HG02840 (cell line): ENCODE results near the gene EXOG.
A peak's percentile ranks its signal among the peaks of the same experiment; 100 is the strongest.

ENCODE experiments used
- ATAC-seq: cut with Tn5 transposase; IDR thresholded peaks from one replicate; pipeline ENCODE4 v1.9.1; 2021; ENCODE audit warnings: mild to moderate bottlenecking, moderate library complexity, moderate number of reproducible peaks; ENCODE audit not compliant: unreplicated experiment, low FRiP score

Gene EXOG, protein sequence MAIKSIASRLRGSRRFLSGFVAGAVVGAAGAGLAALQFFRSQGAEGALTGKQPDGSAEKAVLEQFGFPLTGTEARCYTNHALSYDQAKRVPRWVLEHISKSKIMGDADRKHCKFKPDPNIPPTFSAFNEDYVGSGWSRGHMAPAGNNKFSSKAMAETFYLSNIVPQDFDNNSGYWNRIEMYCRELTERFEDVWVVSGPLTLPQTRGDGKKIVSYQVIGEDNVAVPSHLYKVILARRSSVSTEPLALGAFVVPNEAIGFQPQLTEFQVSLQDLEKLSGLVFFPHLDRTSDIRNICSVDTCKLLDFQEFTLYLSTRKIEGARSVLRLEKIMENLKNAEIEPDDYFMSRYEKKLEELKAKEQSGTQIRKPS

DNA sequence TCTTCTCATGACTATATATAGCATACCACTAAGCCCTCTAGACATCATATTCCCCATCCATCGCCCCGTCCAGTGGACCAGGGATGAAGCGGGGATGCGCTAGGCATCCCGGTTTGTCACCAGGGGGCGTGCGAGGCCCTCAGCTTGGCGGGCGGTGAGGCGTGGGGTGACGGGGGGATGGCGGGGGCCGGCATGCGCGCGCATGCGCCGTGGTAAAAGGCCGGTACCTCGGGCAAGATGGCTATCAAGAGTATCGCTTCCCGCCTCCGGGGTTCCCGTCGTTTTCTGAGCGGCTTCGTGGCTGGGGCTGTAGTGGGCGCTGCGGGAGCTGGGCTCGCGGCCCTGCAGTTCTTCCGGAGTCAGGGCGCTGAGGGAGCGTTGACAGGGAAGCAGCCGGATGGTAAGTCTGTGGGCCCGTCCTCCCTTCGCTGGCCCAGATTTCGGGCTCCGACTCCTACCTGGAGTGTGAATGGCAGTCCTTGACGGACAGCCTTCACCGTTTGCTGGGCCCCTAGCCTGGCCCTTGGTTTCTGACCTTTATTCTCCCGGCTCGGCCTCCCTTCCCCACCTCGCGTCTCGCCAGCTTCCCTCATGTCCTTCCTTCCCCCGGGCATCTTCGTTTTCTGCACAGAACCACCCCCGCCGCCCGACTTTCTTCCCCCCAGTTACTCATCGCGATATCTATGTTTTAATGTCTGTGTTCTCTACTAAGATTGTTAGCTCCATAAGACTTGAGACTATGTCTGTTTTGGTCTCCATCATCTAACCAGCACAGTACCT is at the start of gene EXOG:
Gene EXOG, plus strand, starts transcription at position 210 of the 780 bp plus-strand sequence. Its CDS starts 28 bp downstream, at position 238.
- ATAC-seq = peak; percentile 91

DNA sequence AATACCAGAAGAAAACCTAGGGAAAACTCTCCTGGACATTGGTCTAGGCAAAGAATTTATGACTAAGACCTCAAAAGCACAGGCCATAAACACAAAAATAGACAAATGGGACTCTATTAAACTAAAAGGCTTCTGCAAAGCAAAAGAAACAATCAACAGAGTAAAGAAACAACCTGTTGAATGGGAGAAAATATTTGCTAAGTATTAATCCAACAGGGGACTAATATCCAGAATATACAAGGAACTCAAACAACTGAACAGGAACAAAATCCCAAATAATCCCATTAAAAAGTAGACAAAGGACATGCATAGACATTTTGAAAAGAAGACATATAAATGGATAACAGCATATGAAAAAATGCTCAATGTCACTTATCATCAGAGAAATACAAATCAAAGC is 49.3 kb upstream of the EXOG start:
- no peak for ATAC-seq

DNA sequence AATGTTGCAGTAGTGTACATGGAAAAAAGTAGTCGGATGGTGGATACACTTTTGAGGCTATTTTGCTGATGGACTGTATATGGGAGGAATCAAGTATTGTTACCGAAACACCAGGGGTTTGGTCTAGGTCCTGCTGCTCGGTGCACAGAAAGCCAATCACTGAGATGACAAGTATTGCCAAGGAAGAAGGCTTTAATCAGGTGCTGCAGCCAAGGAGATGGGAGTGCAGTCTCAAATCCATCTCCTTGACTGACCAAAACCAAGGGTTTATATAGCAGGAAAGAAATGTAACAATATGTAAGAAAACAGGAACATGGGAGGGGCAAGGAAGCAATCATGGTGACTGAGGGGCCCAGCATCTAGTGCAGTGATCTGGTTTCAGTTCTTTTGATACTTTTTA is 45.3 kb upstream of the EXOG start:
- ATAC-seq = no peak

DNA sequence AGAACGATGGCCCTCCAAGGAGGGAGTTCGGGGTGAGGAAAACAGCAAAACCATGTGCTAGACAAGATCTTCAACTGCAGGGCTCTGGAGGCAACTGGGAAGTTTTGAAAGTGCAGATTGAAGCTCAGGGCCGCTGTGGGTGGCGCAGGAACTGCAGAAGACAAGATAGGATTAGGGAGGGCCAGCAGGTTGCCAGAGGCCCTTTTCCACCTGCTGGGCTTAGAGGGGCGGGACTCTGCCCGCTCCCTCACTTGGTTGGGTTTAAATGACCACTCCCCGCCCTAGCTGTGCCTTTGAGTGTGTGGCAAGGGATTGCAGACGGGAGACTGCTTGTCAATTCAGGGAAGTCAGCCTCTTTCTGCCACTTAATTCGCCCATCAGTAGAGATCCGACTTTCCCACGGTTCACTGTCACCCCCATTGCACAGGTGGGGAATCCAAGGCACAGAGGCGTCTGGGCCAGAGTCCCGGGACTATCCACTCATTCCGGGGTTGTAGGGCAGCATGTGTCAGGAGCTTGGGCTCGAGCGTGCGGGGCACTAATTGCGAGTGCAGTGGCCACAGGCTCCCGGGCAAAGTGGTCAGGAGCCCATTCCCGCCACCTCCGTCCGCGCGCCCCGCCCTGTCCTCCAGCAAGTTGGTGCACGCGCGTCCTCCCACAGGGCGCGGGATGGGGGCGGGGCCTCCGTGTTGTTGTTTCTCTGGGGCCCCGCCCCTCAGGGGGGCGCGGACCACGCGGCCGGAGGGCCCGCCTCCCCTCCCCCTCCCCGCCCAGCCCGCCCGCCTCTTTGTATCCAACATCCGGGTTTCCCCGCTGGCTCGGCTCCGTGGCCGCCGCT is 42.8 kb upstream of the EXOG start, which contains the start of gene ACVR2B:
Gene ACVR2B, plus strand, starts transcription at position 816 of the 838 bp plus-strand sequence. CDS start 433 bp downstream, outside the sequence.
- no peak for ATAC-seq

DNA sequence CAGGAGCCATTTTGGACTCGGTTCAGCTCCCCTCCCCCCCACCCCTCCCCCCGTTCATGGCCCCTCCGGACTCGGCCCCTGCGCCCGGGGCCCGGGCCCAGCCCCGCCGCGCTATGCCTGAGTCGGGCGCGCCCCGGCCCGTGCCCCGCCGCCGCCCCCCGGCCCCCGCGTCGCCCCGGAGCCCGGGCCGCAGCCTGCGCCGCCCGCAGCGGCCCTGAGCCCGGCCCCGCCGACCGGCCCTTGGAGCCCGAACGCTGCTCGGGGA is 42.3 kb upstream of the EXOG start:
- ATAC-seq = no peak

DNA sequence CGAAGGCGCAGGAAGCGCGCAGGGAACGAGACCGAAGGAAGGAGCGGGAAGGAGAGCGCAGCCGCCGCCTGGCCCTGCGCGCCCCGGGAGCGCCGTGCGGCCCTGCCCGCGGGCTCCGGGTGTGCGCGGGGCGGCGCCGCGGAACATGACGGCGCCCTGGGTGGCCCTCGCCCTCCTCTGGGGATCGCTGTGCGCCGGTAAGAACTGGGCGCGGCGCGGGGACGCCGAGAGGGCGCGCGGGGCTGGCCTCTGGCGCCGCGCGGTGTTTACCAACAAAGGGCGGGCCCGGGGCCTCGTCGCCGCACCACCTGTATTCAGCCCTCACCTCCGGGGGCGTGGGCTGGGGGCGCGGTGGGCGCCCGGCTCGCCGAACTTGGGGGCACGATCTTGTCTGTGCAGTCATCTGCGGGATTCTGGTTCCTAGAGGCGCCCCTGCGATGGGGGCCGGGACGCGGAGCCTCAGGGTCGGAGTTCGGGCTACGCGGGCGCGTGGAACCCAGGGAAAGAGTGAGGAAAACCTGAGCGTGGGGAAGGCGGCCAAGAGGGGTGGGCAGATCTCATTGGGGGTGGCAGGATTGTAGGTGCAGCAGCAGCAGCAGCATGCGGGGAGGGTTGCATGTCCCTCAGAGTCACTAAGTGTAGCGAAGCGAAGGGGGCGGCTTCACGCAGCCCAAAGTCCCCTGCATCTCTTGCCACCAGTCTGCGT is 41.8 kb upstream of the EXOG start:
- no peak for ATAC-seq

DNA sequence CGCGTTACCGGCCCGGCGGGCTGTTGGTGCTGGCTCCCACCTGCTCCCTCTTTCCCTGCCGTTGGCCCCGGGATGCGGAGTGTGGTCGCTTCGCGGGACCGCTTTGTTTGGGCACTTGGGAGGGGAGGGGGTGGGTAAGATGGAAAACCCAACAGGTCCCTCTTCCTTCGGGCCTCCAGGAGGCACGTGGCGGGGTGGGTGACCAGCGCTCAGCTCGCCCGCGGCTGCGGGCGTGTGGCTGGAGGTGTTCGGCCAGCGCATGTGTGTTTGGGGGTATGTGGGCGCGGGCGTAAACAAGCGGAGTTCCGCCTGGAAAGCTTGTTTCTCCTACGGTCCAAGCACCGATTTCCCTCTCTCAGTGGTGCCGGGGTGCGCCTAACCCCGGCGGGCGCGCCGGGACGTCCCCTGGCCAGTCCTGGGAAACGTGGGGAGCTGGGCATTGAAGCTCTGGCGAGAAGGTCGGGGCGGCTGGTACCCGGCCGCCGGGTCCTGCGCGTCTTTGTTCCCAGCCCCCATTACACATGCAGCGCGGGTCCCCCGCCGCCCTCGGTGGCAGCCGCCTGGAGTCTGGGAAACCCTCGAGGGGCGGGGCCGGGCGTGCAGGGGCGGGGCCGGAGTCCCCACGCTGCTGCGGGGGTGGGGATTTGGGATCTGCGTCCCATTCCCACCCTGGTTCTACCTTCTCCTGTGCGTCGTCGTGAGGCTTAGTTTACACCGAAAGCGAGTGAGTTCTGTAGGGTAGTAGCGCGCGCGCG is 41.1 kb upstream of the EXOG start:
- no peak for ATAC-seq

DNA sequence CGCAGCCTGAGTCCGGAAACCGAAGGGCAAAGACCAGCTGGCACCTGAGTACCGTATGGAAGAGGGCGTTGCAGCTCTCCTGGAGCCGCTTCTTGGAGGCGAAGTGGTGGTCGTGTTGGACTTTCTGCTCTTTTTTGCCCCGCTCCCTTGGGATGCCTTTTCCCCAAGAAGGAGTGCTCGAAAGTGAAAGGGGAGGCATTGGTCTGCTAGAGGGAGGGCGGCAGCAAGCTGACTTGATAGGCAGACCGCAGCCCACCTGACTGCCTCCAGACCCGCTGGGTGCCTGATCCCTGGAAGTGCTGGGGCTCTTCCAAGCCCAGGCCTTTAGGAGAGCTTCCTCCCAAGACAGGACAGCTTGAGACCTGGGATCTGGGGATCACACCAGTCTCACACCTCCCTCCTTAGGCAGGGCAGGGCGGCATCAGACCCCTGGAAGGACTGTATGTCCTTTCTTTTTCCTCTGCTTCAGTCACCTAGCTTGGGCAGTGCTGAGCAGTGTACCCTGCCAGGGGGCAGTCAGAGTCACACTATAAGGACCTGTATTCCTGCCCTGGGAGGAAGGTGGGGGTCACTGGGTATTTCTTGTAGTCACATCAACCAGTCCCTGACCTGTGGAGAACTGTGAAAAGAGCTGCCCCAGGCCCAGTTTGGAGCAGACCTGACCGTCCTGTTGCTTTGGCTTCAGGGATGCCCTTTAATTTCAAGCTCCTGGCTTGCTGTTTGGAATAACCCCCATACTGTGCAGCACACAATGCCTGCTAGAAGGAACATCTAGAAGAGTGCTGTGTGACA is 40.3 kb upstream of the EXOG start:
- ATAC-seq = no peak

DNA sequence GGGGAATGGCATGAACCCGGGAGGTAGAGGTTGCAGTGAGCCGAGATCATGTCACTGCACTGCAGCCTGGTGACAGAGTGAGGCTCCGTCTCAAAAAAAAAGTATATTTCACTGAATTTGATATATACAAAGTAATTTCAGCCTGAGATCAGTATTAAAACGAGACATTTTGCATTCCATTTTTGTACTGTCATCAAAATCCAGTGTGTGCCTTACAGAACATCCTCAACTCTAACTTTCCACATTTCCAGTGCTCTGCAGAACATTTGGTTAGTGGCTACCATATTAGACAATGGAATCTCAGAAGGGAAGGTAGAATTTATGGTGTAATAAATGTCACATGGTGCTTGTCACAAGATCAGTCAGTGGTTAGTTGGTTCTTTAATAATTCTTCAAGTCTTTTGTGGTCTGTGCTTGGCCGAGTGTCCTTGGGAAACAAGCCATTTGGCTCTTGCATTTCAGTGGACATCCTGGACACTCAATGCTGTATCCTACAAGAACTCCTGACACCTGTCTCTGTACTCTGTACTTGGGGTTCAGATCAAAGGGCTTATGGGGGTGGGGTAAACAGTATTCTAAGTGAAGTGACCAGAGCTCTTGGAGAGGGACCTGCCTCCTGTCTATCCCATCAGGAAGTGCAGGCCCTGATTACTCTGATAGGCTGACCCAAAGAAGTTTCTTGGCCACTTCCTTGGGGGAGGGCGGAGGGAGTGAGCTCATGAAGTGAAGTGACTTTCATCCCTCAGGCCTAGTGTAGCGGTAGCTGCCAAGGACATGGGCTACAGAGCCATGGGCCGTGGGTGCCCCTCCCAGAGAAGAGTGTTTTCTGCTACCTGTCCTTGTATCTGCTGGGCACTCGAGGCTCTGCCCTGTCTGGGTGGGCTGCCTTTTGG is 38.8 kb upstream of the EXOG start:
- ATAC-seq = no peak

DNA sequence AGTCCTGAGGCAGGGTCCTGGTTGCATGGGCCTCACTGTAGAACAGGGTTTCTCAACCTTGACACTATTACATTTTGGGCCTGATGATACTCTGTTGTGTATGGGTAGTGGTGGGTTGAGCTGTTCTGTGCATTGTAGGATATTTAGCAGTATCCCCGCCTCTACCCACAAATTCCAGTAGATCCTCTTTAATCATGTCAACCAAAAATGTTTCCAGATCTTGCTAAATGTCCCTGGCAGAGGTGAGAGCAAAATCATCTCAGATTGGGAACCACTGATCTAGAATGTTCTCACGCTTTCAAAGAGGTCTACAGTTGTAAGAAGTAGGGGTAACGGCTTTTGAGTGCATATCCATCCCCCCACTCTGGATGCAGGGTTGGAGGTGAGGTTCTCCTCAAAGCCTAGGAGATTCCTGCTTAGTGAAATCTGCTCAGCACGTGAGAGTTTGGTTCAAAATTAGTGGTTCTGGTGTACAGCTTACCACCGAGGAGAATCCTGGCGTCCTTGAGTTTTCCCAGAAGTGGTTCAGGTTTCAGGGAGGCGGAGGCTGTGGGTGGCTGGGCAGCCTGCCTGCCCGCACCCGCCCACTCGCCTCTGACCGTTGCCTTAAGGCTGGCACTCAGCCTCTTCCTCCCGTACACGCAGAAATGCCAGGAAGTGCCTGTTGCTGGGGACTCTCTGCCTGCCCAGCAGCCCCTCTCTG is 37.2 kb upstream of the EXOG start:
- ATAC-seq = no peak

DNA sequence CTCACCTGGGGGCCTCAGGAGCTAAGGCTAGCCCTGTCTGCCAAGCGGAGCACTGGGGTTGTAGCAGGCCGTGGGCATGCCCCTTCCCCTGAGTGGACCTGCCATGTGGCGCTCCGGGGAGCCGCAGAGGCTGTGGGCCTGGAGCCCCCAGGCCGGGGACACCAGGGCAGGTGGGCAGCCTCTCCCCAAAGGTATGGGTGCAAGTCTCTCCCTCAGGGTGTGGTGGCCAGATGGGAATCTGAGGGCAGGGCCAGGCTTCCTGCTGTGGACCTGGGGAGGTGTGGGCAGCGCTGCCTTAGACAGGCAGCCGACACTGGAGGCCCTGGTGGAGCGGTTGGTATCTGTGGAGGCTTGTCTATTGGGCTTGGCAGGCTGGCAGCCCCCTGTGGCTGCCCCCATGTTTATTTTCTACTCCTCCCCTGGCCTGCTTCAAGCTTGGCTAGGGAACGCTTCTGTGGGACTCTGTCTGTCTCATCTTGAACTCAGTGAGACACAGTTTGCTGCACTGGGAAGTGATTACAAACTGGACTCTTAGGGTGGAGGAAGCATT is 36.6 kb upstream of the EXOG start:
- no peak for ATAC-seq

DNA sequence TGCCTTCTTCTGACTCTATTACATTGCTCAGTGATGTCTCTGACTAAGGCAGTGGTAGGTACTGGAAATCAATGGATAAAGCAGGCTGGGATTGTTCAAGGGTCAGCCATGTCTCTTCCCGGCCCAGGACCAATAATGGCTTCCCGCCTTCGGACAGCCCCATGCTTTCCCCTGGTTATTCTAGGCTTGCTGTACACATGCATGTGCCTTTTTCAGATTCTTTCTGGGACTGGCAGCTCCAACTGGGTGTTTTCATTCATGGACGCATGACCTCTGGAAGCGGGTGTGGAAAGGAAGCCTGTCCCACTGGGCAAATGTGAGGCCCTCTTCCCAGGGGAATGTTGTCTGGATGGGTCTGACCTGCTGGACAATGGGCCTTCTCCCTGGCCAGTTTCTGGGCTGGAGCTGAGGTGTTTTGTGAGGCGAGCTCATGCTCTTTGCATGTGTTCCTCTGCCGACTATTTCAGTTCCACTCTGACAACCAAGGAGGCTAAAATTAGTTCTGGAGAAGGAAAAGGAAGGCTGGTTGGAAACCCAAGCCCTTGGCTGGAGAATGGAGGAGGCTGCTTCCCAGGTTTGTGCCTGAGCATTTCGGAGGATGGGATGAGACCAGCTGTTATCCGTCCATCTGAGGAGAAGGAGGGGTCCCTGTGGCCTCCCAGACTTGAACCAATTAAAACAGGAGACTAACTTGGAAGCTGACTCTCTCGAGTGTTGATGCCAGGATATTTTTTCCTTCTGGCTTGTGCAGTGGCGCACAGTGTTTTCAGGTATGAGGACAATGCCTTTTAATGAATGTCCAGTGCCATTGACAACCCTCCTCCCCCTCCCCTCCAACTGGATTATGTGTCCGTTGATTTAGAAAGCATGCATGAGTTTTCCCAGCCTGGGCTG is 35.5 kb upstream of the EXOG start:
- no peak for ATAC-seq

DNA sequence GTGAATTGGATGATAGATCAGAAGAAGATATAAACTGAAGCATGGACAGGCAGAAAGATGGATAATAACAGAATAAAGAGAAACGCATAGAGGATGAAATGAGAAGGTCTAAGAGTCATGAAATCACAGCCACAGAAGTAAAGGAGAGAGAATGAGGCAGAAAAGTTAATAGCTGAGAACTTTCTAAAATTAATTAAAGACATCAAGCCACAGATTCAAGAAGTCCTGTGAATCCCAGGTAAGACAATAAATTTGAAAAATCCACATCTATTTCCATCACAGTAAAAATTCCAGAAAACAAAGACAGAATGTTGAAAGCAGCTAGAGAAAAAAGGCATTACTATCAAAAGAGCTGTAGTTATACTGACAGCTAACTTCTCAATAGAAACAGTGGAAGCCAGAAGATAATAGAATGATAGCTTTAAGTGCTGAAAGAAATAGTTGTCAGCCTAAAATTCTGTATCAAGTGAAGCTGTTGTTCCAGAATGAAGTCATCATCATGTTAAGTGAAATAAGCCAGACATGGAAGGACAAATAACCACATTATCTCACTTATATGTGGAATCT is 30.5 kb upstream of the EXOG start:
- ATAC-seq = no peak

DNA sequence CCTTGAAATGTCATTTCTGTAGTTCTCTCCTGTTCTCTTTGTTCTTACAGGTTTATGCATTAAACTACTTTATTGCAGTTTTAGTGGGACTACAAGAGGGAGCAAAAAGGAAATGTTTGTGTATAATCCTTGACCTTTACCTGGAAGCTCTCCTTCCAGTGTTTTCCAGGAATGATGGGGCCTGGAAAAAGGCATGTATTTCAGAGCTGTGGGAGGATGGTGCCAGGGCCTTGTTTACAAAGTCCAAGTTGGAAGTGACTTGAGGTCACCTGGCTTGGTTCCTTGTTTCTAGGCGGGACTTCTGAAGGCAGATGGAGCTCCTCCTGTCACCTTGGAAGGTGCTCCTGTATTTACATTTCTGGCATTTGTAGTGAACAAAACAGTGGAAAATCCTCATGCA is 27.4 kb upstream of the EXOG start:
- ATAC-seq = no peak

DNA sequence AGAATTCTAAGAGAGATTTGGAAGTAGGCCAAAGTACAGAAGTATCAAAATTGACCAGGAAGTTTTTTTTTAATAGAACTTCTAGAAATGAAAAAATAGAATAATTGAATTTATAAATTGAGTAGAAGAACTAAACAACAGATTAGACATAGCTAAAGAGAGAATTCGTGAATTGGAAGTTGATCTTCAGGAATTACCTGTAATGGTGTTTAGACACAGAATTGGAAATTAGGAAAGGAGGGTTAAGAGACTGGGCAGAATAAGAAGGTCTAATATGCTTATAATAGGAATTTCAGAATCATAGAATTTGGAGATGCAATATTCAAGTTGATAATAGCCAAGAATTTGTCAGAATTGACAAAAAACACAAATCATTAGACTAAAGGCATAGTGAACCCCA is 26.3 kb upstream of the EXOG start:
- ATAC-seq = no peak
